IPS-18c (cell line): ENCODE data around the gene CNBD2.
"Not testable (repeated sequence)": the region's sequence is repeated elsewhere in the genome, so short reads cannot be mapped to it uniquely, and the experiment has no call there.

Source experiments
- H3K4me3 ChIP-seq: 2 replicates; pipeline ENCODE4 v1.7.0; 2013; ENCODE audit warnings: low read depth, mild to moderate bottlenecking, low read length, moderate library complexity; ENCODE audit not compliant: insufficient read depth
- H3K9me3 ChIP-seq: one replicate; pipeline ENCODE4 v1.6.1; 2013; ENCODE audit warnings: mild to moderate bottlenecking, low read length, moderate library complexity; ENCODE audit not compliant: control insufficient read depth, insufficient read depth

CNBD2 gene

DNA sequence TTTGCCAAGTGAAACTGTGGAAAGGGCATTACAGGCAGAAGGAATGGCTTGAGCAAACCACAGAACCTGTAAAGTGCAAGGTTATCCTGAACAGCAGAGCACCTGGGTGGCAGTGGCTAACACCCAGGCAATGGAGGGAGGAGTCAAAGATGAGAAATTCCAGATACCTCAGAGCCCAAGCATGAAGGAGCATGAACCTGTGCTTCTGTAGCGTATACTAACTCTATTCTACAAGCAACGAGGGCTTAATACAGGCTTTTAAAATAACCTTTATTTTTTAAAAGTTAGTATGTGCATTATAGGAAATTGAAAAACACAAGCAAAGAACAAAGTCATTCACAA is 77.0 kb downstream of the CNBD2 start:
- no peak overlapping the region for H3K4me3 ChIP-seq
- H3K9me3 ChIP-seq, result no peaks in the 10 kb centered on the region

DNA sequence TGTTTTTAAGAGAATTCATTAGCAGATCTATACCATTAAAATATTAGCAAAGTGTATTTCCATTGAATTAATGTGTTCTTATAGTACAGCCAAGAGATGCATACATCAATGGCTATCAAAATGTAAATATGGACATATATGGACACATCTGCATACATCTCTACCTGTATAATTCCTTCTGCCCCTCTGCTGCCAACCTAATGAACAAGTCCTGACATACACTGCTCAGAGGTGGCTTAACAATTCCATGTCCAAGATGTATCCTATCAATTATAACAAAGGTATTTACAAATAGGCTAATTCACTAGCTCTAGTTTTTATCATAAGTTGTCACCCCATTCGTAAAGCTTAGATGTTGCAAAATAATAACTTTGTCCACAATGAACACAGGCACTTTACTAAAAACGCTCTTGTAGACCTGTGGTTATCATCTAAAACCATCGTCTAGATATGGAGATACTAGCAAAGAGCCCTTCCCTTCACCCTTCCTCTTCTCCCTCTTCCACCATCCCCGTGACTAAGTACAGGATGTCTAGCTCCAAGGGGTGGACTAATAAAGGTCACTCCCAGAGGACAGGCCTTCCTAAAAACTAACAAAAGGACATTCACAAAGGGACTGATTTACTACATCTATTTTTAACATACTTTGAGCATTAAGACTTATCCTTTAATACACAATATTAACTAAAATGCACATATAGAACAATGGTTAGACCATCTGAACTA is 77.8 kb downstream of the CNBD2 start:
- H3K9me3 ChIP-seq, H3K4me3 ChIP-seq: not testable (repeated sequence)

DNA sequence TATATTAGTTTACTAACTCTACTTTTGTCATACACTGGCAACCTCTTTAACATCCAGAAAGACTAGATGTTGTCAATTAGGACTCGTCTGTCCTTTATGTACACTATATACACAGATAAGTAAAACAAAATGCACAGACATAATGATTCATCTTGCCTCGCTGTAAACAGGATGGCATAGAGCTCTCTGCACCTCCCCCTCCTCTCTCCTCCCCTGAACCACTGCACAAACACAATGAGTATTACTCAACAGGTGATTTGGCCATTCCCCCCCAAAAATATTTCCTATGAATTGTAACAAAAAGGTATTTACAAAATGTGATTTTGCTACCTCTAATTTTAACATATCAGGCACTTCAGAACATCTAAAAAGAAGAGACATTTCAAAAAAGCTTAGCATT is 81.0 kb downstream of the CNBD2 start:
- H3K4me3 ChIP-seq, result 0 out of 2 replicates have a peak overlapping the region, but pooled peaks have one; percentile 28
- H3K9me3 ChIP-seq, result not testable (repeated sequence)

DNA sequence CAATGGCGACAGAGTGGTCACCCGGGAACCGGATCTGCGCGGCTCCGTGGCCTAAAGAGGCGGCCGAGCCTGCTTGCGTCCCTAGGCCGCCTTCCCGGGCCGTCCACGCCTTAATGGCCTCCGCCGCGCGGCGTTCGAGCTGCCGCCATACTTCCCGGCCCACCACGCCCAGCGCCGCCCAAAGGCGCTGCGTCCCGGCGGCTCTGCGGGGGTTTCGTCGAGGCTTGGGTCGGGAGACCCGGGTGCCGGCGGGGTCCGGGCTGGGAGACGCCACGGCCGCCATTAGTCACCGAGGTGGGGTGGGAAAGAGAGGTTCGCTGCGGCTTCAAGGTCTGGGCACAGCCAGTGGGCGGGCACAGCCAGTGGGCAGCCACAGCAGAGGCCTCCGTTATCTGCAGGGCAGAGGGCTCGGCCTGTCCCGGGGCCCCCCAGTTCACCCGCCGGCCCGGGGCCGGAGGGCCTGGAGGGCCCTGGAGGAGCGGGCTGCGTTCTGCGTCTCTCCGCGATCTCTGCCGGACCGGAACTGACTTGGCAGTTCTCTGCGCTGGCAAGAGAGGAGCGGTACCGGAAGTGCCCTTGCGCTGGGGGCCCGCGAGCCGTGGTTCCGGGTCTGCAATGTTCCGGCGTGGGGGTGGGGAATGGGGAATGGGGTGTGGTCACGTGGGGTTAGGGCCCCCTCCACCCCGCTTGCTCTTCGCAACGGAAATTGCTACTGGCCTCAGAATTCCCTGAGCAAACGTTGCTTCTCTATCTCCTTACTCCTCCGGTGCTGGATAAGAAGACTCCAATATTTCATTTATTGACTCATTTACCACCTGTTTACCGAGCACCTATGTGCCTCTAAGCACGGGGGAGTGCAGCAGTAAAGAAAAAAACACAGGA is 82.3 kb downstream of the CNBD2 start:
- no peaks in the 10 kb centered on the region for H3K9me3 ChIP-seq
- peak overlapping the region; percentile 94 for H3K4me3 ChIP-seq

DNA sequence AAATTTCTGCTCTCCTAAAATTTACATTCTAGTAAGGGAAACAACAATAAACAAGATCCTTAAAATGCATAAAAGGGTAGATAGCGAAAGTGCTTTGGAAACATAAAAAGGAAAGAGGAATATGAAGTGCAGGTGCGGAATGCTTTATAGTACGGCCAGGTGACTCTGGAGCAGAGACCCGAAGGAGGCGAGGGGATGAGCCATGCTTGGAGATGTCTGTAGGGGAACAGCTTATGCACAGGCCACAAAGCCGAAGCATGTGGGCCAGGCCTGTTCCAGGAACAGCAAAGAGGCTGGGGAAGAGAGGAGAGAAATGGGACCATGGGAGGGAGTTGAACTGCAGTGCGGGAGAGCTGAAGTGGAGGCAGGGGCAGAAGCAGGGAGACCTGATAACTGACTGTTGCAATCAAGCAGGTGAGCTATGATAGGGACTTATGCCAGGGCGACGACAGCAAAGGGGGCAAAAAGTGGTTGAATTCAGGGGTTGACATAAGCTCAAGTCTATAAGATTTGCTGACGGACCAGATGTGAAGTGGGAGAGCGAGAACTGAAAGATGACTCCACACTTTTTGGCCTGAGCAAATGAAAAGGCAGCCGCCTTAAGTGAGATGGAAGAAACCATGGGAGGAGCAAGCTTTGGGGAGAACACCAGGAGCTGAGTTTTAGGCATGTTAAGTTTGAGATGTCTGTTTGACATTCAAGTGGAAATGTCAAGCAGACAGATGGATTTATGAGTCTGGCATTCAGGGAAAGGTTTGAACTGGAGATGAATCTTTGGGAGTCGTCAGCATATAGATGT is 83.1 kb downstream of the CNBD2 start:
- peak overlapping the region; percentile 94 for H3K4me3 ChIP-seq

DNA sequence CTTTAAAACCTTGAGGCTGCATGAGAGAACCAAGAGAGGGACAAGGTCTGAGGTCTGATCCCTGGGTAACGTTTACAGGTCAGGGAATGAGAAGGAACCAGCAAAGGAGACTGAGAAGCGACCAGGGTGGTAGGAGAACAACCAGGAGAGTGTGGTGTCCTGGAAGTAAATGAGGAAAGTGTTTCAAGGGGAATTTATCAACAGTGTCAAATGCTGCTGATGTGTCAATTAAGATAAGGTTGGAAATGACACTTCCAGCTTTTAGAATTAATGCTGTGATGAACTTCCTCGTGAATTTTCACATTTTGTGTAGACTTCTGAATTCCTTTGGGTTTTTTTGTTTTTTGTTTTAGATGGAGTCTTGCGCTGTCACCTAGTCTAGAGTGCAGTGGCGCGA is 83.7 kb downstream of the CNBD2 start:
- H3K4me3 ChIP-seq, result no peak overlapping the region
- H3K9me3 ChIP-seq, result no peaks in the 10 kb centered on the region

More for the DNA sequence above, 83.1 kb downstream of the CNBD2 start:
- no peaks in the 10 kb centered on the region for H3K9me3 ChIP-seq

DNA sequence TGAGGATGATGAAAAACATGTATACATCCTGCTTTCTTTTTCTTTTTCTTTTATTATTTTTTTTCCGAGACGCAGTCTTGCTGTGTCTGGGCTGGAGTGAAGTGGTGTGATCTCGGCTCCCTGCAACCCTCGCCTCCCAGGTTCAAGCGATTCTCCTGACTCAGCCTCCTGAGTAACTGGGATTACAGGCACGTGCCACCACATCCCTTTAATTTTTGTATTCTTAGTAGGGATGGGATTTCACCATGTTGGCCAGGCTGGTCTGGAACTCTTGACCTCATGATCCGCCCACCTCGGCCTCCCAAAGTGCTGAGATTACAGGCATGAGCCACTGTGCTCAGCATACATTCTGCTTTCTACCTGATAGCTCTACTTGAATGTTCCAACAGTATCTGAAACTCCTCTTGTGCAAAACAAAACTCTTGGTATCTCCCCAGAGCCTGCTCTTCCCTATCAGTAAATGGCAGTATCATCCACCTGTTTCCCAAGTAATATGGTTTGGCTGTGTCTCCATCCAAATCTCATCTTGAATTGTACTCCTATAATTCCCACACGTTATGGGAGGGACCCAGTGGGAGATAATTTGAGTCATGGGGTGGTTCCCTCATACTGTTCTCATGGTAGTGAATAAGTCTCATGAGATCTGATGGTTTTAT is 85.6 kb downstream of the CNBD2 start:
- not testable (repeated sequence) for H3K9me3 ChIP-seq, H3K4me3 ChIP-seq

DNA sequence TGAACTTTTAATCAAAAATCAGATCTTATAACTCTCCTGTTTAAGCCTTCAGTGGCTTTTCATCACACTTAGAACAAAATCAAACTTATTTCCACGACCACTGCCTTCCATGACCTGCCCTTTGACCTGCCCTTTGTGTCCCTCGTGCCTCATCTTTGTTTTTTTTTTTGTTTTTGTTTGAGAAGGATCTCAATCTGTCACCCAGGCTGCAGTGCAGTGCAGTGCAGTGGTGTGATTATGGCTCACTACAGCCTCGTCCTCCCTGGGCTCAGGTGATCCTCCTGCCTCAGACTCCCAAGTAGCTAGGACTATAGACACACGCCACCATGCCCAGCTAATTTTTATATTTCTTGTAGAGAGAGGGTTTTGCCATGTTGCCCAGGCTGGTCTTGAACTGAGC is 86.8 kb downstream of the CNBD2 start:
- Histone ChIP-seq H3K4me3 (no peak overlapping the region), H3K9me3 (no peaks in the 10 kb centered on the region)

DNA sequence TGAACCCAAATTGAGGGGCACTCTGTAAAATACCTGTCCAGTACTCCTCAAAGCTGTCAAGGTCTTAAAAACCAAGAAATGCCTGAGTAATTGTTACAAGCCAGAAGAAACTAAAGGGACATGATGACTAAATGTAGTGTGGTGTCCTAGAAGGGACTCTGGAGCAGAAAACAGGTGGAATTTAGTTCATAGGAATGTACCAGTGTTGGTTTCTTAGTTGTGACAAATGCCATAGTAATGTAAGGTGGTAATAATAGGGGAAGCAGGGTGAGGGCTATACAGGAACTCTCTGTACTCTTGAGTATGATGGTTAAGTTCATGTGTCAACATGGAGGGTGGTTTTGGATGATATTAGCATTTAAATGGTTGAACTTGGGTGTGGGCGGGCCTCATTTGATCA is 92.3 kb downstream of the CNBD2 start:
- Histone ChIP-seq H3K4me3 (no peak overlapping the region), H3K9me3 (no peaks in the 10 kb centered on the region)

DNA sequence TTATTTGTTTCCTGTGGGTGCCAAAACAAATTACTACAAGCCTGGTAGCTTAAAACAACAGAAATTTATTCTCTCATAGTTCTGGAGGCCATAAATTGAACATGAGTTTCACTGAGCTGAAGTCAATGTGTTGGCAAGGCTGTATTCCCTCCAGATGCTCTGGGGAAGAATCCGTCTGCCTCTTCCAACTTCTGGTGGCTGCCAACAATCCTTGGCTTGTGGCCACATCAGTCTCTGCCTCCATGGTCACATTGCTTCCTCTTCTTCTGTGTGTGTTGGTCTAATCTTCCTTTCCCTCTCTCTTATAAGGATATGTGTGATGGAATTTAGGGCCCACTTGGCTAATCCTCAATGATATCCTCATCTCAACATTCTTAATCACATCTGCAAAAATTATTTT is 93.4 kb downstream of the CNBD2 start:
- Histone ChIP-seq H3K4me3 (no peak overlapping the region), H3K9me3 (no peaks in the 10 kb centered on the region)

DNA sequence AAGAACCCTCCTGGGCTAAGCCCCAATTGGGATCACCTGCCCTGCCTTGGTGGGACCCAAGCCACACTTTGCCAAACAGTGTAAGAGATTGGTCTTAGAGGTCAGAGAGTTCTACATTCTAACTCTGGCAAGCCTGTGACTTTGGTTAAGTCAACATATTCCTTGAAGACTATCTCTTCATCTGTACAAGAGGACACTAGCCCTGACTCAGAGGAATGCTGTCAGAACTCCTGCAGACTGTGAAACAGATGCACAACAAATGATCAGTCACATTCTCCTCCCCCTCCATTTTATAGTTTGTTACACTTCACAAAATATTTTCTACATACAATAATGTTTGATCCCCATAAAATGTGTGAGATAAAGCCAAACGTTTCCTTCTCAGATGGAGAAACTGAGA is 94.4 kb downstream of the CNBD2 start:
- no peaks in the 10 kb centered on the region for H3K9me3 ChIP-seq
- H3K4me3 ChIP-seq, result no peak overlapping the region

DNA sequence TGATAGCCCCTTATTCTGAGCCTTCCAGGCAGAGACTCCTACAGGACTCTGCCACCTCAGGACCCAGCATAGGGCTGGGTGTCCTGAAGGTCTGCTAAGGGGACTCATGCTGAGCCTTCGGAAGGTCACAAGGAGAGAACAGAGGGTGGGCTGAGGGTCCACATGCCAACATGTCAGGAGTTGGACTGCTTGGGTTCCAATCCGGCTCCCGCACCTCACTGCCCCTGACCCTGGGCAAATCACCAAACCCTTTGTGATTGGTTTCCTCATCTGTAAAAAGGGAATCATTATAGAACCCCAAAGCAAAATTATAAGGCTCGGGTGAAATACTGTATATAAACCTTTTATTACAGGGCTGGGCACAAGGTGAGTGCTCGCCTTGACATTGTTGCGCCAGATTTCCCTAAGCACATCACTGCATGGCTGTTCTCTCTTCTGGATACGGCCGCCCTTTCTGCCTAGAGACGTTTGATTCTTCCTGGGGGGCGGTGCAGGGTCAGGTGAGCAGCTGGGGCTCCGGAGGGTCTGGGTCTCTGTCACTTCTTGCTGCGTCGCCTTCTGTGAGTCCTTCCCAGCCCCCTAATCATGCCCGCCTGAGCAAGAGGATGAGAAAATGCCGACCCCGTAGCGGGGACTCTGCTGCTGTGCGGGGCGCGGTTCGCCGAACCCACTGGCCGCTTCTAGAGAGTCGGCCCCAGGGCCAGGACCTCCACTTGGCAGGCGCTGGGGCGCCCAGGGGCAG is 95.7 kb downstream of the CNBD2 start:
- H3K4me3 ChIP-seq, result peak overlapping the region; percentile 77
- no peaks in the 10 kb centered on the region for H3K9me3 ChIP-seq

DNA sequence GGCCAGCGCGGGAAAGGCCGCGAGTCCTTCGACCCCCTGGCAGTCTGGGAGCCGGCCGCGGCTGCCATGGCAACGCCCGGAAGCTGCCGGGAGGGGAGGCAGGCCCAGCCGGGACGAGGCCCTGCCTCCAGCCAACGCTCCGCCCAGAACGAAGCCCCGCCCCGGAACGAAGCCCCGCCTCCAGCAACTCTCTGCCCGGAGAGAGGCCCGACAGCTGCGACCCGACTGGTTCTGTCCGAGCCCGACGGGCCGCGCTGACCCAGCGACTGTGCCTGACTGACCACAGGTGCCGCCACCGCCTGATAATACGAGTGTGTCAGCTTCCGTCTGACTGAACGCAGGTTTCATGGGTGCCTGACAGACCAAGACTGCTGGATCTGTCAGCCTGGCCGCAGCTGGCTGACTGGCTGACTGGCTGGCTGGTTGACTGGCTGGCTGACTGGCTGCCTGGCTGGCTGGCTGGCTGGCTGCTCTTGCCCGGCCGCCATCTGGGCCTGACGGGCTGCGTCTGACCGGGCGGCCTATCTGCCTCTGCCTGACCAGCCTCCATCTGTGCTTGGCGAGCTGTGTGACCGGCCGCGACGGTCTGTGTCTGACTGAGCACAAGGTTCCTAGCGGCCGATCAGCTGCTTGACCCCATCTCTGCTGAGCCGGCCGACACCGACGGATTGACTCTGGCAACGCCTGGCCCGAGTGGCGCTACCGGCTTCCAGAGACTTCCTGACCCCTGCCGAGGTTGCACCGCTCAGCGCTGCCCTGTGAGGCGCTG is 96.5 kb downstream of the CNBD2 start:
- Histone ChIP-seq H3K4me3 (peak overlapping the region; percentile 77), H3K9me3 (no peaks in the 10 kb centered on the region)

DNA sequence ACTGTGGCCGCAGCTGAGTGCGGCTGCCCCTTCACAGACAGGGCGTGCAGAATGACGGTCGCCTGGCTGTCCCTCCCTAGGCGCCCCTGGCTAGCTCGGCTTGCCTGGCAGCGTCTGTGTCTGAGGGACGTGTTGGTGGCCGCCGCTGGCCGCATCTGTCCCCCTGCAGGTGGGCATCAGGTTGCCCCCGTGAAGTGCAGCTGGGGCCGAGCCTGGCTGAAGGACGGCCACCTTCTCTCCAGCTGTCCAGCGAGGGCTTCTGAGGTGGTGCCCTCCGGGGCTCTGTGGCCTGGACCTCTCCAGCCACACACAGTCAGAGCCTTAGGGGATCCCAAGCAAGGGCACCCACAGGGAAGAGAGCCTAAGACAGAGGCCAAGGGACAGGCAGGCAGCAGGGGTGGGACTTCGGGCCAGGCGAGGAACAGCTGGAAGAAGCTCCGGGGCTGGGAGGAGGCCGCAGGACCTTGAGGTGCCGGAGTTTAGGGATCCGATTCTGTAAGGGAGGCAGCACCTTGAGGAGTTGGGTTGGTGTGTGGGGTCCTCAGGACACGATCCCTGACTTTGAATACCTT is 97.1 kb downstream of the CNBD2 start:
- H3K4me3 ChIP-seq, result peak overlapping the region; percentile 77; the same call in 1 of the 2 replicates
- no peaks in the 10 kb centered on the region for H3K9me3 ChIP-seq

DNA sequence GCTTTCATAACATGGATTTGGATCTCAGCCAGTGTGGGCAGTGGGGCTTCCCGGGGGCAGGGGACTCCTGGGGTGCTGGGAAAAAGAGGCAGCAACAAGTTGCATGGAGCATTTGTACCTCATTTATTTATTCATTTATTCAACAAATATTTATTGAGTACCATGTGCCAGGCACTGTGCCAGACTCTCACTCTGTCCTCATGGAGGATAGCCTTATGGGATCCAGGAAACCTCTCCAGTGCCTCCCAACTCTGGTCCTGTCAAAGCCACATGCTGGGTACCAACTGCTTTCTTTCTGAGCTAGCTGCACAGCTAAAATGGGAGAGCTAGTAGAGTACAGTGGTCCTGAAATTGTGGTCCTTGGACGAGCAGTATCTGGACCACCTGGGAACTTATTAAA is 98.4 kb downstream of the CNBD2 start:
- H3K9me3 ChIP-seq, result no peaks in the 10 kb centered on the region
- H3K4me3 ChIP-seq, result no peak overlapping the region

DNA sequence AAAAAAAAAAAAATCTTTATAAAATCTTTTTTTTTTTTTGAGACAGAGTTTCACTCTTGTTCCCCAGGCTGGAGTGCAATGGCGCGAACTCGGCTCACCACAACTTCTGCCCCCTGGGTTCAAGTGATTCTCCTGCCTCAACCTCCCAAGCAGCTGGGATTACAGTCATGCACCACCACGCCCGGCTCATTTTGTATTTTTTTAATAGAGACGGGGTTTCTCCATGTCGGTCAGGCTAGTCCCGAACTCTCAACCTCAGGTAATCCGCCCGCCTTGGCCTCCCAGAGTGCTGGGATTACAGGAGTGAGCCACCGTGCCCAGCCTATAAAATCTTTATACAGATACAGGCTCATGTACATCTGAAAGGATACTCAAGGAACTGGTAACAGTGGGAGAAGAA is 100.1 kb downstream of the CNBD2 start:
- H3K4me3 ChIP-seq, H3K9me3 ChIP-seq: not testable (repeated sequence)
